Erythroblast (primary cell): ENCODE results near the gene ATG14.
A peak's percentile ranks its signal among the peaks of the same experiment; 100 is the strongest.

Experiments
- DNase-seq, 2 experiments: peaks; one replicate each; lab custom pipeline; 2025; lab: John Stamatoyannopoulos, UW
- GATA1 ChIP-seq: IDR thresholded peaks from 2 replicates; pipeline ENCODE4 v1.6.1; 2011; ENCODE audit warnings: low read depth, mild to moderate bottlenecking, control low read depth, low read length, moderate library complexity
- POLR2A ChIP-seq: IDR thresholded peaks from 2 replicates; pipeline ENCODE4 v1.6.1; 2011; ENCODE audit warnings: mild to moderate bottlenecking, low read length

Gene ATG14

GRCh38 chr14:55372423-55372822 is 39.2 kb downstream of the ATG14 start:
- TF ChIP-seq GATA1 (no peak), POLR2A (no peak)
- no peak for DNase-seq

- peak; percentile 91 to 96 for DNase-seq
- TF ChIP-seq POLR2A (peak; percentile 37), GATA1 (peak; percentile 65)
Observed at GRCh38 chr14:55370883-55371455, 40.7 kb downstream of the ATG14 start.

DNA sequence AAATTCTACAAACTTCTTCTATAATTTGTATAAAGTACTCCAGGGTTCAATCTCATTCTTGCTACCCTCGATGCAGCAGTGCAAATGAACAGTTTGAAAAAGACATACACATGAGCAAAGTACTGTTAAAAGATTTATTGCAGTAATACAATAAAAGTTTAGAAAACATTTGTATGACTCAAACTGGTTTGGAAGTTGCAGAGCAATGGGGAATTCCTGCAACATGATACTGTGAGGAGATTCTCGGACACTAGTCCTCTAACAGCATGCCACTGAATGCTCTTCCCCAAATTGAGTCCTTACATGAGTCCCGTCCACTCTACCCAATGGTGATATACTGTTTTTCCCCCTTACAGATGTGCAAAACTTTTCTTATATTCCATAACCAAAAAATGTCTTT is 45.4 kb downstream of the ATG14 start:
- no peak for DNase-seq
- no peak for TF ChIP-seq POLR2A
- no peak for TF ChIP-seq GATA1

DNA sequence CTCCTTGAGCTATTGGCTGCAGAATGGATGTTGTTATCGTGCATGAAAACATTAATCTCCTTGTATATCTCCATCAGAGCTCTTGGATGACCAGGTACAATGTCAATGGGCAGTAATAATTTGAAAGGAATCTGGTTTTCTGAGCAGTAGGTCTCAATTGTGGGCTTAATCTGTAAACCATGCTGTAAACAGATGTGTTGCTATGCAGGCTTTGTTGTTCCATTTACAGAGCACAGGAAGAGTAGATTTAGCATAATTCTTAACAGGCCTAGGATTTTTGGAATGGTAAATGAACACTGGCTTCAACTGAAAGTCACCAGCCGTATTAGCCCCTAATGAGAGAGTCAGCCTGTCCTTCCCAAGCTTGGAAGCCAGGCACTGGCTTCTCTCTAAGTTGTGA is 50.4 kb downstream of the ATG14 start:
- no peak for DNase-seq
- no peak for TF ChIP-seq POLR2A
- TF ChIP-seq GATA1: no peak

GRCh38 chr14:55359307-55359706 is 52.3 kb downstream of the ATG14 start:
- no peak for DNase-seq
- no peak for TF ChIP-seq POLR2A
- no peak for TF ChIP-seq GATA1

DNA sequence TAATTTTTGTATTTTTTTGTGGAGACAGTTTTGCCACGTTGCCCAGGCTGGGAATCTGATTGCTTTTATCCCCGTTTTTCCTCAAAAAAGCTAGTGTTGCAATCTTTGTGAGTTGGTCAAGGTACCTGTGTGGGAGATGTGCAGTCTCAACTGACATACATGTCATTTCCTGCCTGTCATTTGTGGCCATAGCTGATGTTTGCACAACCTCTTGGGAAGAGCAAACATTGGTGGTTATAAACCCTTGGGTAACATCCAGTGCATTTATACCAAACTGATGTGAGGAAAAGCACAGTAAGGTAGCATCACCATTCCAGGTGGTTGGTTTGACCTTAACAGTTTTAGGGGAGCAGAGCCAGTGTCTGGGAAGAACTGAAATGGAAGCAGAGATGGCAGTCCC is 54.7 kb downstream of the ATG14 start:
- DNase-seq: no peak
- TF ChIP-seq GATA1 (no peak), POLR2A (no peak)

DNA sequence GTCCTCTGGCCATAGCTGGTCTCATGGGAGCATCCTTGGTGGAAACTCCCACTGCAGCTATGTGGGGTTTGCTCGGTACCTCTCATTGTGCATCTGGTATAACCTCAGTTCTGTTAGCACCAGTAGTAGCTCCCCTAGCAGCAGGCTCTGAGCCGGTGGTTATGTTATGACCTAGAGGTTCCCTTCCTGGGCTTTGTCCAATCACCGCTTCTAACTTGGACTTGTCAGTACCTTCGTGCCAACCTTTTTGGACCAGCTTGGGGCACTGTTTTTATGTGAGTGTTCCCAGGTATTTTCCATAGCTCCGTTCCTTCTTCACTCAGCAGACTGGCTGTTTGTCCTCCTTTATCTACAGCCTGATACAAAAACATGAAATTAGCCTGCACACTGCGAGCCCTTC is 55.7 kb downstream of the ATG14 start:
- no peak for DNase-seq
- TF ChIP-seq POLR2A: no peak
- no peak for TF ChIP-seq GATA1

GRCh38 chr14:55354500-55354899 is 57.1 kb downstream of the ATG14 start:
- TF ChIP-seq GATA1: no peak
- peak; percentile 66 to 74 for DNase-seq

DNA sequence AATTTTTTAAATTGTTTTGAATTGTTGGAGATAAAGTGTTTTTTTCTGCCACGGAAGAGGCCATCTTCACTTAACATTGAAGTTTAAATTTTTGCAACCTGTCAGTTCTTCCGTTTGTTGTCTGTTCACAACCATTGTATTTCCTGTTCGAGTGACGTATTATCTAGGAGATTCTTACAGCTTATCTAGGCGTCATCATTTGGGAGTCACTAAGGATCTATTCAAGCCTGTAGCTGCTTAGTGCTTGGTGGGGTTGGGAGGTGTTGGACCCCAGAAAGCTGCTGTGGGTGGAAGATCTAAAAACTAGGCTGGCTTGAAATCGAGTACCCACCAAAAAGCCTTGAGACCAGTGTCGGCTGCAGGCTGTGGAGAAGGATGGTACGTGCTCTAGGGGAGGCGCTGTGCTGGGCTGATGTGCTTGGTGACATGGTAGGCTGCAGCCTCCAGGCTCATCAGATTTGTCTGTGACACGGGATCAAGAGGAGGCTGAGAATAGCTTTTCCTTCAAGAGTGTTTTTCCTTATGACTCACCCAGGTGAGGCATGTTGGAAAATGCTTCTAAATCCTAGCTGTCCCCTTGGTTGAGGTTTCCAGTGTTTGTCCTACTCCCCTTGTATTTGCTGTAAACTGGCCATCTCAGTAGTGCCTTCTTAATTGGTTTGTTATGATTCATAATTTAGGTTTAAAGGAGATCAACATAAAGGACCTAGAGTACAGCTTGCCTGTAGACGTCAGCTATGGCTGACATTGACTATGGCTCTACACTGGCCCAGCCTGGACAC is 57.8 kb downstream of the ATG14 start:
- DNase-seq: no peak
- TF ChIP-seq POLR2A (no peak), GATA1 (no peak)

DNA sequence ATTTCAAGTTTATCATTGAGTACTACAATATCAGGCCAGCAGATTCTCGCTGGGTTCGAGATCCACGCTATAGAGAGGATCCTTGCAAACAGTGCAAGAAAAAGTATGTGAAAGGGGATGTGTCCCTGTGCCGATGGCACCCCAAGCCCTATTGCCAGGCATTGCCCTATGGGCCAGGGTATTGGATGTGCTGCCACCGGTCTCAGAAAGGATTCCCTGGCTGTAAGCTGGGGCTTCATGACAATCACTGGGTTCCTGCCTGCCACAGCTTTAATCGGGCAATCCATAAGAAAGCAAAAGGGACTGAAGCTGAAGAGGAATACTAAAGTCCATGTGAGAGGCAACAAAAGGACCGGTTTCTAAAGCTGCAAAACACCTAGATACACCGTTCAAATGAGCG is 59.4 kb downstream of the ATG14 start:
- DNase-seq: no peak

GRCh38 chr14:55351111-55351510 is 60.5 kb downstream of the ATG14 start:
- TF ChIP-seq POLR2A: no peak
- no peak for TF ChIP-seq GATA1
- no peak for DNase-seq

More for the DNA sequence above, 59.4 kb downstream of the ATG14 start:
- TF ChIP-seq GATA1 (no peak), POLR2A (no peak)

DNA sequence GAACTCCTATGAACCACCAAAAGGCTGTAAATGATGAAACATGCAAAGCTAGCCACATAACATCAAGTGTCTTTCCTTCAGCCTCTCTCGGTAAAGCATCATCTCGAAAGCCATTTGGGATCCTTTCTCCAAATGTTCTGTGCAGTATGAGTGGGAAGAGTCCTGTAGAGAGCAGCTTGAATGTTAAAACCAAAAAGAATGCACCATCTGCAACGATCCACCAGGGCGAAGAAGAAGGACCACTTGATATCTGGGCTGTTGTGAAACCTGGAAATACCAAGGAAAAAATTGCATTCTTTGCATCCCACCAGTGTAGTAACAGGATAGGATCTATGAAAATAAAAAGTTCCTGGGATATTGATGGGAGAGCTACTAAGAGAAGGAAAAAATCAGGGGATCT is 61.2 kb downstream of the ATG14 start:
- DNase-seq: no peak
- no peak for TF ChIP-seq GATA1
- TF ChIP-seq POLR2A: no peak

- DNase-seq: no peak
- TF ChIP-seq GATA1 (no peak), POLR2A (no peak)
Observed at GRCh38 chr14:55349565-55349964, 62.1 kb downstream of the ATG14 start.

DNA sequence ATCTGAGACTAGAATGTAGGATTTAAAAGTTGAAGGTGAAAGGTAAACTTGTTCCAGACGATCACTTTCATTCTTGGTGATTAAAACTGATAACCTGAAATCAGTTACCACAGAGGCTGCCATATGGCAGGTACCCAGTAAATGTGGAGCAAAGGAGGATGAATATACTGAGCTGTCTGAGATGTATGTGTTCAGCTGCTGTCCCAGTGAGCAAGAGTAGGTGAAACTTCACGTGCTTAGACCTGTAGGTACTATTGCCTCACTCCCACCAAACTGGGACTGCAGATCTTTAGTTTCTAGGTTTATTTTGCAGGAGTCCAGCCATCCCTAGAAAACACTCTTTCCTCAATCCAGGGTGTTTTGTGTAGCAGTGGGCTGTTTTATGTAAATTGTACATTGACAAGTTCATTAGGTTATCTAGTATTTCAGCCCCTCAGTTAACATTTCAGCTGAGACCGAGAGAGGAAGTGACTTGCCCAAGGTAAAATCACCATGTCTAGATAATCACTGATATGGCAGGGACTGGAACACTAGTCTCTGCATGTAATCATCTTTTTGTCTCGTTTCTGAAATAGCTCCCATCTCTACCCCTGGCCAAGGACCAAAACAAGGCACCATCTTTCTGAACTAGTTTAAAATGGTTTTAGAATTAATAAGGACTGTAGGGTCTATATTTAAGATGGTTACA is 62.7 kb downstream of the ATG14 start:
- DNase-seq: no peak
- TF ChIP-seq GATA1 (no peak), POLR2A (no peak)
